ENCODE measurements around the gene SCRN2. TPM values are rescaled to one million over a fixed set of nuclear protein-coding genes. Genes with fewer than 3 reads are reported as not detected.
A peak's percentile ranks its signal among the peaks of the same experiment; 100 is the strongest.

Gene SCRN2
- polyA plus RNA-seq, 5 donors = 32.5 to 52.4 (median 41.7) TPM

DNA sequence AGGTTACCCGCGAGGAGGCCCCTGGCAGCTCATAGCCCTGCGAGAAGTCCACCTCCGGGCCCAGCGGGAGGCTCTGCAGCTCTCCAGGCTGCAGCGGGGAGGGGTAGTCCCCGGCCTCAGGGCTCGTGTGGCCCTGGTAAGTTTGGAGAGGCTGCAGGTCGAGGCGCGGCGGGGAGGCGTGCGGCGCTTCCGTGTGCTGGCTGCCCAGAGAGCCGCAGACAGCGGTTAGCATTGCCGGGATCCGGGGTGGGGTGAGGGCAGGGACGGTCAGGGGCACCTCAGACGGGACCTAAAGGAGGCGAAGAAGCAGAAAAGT is 7.1 kb upstream of the SCRN2 start:
- DNase-seq = no peak

DNA sequence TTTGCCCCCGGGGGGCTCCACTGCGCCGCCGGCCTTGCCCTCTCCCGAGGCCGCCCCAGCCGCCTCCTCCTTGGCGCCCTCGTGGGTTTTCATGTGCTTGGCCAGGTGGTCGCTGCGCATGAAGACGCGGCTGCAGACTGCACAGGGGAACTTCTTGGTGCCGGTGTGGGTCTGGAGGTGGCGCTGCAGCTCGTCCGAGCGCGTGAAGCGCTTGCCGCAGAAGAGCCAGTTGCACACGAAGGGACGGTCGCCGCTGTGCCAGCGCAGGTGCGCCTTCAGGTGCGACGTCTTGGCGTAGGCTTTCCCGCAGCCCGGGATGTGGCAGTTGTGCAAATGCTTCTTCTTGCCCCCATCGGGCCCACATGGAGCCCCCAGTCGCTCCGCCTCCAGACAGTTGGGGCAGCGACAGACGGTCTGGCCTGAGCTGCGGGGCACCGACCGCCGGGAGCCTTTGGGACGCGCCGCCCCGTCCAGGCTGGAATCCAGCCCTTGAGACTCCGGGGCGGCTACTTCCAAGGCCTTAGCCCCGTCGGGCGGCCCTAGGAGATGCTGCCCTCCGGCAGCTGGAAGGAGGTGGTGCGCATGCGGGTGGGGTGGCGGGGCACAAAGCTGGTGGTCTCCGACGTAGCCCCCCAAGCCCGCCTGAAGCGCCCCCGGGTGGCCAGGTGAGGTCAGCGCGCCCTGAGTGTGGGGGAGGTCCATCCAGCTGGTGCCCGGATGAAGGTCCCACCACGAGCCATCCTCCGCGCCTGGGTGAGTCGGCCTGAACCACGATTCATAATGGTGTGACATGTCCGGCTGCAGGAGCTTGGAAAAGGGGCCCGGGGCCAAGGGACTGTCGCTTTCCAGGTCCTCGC is 6.5 kb upstream of the SCRN2 start:
- DNase-seq = no peak

DNA sequence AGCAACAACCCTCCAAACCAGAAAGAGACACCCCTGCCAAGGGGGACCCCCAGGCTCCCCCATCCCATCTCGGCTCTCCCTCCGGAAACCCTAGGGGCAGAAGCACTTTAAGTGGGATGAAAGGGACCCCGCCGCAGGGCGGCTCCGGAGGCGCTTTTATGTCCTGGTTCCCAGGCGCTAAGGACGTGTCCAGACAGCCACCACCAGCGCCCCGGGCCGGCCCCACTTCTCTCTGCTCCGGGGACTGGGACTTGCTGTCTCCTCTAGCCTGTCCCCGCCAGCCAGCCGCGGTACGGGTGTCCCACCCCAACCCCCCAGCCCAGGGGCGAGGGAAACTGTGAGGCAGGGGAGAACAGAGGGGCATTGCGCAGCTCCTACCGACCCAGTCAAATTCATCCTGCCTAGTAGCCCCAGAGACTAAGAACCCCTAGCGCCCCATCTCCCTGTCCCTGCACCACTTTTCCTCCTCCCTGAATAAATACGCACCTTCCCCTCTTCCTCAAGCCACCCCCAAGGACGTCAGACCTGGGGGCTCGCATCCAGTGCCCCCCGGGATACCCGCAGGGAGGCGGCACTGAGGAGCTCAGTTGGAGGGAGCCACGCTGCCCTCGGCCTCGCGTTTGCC is 5.8 kb upstream of the SCRN2 start:
- no peak for DNase-seq

DNA sequence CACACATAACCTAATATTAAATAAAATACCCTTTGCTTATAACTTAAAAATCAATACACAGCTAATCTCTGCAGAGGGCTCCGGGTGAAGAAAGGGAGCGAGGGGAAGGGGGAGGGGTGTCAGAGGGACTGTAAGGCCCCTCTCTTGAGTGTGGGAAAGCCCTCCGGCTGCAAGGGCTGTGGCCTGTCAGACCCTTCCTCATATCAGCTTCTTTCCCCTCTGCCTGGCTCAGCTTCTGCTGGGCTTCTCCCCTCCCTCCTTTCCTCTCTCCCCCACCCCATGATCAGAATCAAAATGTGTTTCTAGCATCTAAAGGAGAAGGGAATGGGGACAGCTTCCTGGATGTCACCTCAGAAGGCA is 4.6 kb upstream of the SCRN2 start:
- DNase-seq = no peak

DNA sequence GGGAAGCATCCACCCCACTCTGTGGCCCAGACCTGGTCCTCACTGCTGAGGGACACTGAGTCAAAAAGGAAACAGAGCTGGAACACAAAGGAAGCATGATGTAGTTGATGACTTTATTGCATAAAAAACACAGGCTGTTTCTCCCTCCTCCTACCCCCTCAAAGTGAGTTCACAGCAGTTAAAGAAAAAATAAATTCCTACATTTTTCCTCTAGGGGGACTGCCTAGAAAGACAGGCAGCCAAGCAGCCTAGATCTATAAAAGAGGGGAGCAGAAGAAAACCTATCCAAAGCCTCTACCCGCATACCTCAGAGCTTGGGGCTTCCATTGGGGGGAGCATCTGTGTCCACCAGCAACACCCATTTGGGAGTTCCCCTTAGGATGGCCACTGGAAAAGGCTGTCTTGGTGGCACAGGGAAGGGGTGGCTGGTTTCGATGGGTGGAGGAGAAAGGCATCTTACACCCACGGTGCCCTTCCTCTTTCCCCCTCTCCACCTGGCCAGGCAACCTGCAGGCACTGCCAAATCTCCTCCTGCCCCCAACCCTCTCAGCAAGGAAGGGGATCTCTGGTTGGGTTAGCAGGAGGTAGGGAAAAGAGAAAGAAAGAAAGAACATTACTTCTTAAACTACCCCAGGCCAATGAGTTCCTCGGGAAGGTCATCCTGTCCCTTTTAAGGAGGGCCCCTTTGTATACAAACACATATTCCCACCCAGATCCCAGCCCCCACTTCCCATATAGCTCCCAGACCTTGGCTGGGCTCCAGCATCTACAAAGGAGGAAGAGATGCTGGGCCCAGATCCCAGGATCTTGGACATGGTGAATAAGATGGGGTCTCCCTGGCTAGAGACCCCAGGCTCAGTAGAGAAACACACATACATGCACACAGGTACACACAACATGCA is 4.0 kb upstream of the SCRN2 start:
- no peak for DNase-seq

DNA sequence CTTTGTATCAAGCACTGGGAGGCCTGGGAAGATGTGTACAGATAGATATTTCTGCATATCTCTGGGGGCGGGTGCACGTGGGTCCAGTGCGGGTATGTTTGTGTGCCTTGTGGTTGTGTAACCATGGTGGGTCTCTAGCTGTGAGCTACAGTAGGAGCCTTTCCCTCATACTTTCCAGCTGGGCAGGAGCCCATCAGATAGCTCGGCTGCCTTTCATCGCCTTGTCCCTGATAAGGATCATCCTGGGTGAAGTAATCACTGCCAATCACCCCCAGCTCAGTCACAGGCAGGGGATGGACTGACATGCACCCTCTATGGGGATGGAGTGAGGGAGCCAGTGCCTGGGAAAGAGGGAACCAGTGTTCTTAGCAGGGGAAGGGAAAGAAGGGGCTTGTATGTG is 3.2 kb upstream of the SCRN2 start:
- DNase-seq = no peak

DNA sequence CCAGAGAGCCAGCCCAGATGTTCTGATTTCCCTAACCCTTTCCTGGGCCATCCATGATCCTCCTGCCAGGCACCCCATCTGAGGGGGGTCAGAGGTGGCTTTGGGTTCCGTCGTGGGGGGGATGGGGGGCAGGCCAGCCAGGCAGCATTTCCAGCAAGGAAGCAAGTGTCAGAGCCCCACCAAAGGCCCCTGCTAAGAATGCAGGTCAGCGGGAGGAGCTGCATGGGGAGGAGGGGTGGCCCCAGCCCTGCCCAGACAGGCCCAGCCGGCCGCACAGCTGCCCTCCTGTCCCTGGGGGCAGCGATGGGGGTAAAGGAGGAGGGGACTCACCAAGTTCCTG is 2.3 kb upstream of the SCRN2 start:
- DNase-seq = no peak

DNA sequence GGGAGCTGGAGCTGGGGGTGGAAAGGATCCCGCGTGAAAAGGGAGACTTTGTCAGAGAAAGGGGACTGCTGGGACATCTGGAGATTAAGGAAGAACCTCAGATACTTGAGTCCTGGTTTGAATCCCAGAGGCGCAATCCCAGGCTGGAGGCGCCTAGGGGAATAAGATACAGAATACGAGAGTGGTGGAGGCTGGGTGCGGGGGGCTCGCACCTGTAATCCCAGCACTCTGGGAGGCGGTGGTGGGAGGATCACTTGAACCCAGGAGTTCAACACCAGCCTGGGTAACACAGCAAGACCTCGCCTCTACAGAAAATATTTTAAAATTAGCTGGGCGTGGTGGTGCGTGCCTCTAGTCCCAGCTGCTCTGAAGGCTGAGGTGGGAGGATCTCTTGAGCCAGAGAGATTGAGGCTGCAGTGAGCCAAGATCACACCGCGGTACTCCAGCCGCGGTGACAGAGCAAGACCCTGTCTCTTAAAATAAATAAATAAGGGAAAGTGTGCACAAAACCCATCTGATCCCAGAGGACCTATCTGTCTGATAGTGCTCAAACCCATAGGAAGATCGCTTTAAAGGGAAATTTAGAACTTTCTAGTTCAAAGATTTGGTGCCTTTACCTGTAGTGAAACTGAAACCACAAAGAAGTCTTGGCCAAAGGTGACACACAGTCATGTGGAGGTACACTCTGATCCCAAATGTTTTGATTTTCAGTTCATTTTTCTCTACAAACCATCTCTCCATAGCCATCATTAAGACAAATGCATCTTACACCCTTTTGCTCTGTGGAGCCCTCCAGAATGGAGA is 617 bp upstream of the SCRN2 start:
- no peak for DNase-seq

DNA sequence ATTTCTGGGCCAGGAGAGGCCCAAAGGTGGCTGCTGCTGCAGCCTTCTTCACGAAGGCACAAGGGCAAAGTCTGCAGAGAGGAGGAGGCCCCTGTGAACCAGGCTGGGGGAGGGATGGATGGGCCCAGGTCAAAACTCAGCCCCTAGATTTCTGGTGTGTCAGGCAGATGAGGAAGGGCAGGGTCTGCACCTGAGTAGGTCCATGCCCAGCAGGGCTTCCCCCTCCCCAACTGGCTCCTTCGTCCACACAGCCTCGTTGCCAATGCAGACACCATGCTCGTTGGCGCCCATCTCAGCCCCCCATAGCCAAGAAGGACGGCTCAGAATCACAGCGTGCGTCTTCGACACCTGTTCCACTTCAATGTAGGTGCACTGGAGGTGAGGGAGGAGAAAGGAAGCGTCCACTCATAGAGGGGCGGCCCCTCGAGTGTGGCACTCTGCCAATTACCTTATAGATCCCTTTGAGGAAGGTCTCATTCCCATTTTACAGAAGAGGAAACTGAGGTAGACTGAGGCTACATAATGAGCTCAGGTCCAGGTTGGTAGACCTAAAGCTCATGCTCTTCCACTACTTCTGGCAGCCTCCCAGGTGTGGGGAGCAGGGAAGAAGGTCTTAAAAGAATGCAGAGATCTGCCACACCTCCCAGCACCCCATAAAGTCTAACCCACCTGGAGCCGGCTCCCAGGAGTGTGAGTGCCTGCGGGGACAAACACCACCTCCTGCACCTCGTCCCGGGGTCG is 902 bp downstream of the SCRN2 start:
- DNase-seq = no peak

DNA sequence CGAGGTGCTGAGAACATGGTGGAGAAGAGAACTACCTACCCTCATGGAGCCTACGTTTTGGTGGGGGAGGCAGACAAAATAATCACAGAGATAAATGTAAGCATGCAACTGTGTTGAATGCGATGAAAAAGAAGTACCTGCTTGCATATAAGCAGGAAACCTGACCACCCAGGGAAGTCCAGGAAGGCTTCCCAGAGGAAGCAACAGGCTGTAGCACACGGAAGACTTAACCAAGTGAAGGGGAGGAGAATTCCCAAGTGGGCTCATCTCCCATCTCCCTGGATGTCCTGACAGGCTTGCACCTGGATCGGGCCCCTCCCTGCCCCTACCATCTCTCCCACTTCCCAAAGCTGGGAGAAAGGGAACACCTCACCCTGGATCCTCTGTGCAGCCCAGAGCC is 2.0 kb downstream of the SCRN2 start:
- DNase-seq = no peak

DNA sequence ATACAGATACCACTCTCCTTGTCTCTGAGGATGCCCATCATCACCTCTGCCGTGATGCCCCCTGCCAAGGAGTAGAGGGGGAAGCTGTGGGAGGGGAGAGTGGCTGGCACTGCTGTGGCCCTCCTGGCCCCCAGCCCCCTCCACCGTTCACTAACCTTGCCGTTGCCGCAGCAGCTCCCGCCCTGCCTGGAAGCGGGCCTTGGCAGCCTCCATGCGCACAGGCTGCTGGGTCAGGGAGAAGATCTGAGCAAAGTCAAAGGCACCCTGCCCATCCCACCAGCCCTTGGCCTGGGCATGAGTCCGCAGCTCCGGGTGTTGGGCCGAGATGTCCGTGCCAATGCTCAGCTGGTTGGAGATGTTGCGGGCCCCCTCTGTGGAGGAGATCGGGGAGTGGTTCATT is 2.4 kb downstream of the SCRN2 start:
- no peak for DNase-seq

DNA sequence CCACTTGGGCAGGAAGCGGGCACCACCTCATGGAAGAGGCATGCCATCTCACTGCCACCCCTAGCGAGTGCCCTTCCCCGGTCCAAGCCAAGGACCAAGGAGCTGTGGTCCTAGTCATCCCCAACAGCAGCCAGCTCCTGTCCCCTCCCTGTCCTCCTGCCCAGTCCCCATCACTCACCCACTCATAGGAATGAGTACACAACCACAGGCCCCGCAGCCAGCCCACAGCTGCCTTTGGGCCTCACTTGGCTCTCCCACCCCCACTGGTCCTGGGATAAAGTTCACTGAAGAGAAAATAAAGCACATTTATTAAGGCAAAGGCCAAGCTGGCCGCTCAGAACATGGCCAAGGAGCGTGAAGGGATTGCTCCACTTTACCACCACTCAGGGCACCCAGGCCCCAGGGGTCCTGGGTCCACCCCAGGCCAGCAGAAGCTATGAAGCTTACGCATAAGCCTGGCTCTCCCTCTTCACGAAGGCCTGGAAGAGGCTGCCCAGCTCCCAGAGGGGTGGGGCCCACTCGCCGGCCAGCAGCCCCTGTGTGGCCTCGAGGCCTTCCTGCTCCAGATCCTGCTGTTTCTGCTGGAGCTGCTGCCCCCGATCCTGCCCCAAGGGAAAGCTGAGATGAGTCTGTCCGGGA is 3.6 kb downstream of the SCRN2 start:
- DNase-seq = no peak

DNA sequence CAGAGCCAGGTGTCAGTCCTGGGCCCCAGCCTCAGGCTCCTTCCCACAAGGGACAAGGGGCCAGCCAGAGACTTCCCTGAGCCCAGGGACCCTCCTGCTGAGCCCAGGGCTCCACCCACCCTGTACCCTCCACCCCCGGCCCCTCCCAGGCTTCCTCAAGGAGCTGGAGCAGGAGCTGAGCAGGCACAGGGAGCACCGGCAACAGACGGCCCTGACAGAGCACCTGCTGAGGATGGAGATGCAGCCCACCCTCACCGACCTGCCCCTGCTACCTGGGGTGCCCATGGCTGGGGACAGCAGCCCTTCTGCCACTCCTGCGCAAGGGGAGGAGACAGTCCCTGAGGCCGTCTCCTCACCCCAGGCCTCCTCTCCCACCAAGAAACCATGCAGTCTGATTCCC is 4.5 kb downstream of the SCRN2 start:
- no peak for DNase-seq

DNA sequence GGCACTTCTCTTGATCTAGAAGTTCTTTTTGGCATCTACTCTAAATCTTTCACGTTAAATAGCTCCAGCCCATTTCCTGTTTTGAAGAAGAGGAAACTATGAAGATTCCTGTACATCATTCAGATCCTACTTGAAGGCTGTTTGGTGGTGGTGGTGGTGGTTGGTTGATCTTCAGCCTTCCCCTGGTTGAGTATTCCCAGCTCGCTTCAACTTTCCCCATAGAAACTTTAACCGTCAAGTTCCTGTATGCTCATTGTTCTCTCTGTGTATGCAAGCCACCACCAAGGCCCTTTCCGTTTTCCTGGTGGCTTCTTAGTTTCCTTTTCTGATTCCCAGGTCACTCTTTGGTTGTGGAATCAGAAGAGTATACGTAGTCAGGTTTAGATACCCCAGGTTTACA is 6.3 kb downstream of the SCRN2 start:
- DNase-seq = no peak

DNA sequence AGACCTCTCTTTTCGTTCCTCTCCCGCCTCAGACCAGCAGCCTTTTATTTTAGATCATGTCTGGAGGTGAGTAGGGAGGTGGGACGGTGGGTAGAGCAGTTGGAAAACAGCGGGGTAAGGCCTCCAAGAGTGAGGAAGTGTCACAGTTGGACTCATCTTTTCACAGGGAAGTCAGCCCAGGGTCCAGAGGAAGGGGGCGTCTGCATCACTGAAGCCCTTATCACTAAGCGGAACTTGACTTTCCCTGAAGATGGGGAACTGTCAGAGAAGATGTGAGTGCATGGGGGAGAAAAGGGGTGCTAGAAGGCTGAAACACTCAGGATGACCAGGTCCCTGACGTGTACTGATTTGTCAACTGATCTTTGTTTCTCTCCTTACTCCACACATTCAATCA is 9.1 kb downstream of the SCRN2 start:
- DNase-seq = no peak

DNA sequence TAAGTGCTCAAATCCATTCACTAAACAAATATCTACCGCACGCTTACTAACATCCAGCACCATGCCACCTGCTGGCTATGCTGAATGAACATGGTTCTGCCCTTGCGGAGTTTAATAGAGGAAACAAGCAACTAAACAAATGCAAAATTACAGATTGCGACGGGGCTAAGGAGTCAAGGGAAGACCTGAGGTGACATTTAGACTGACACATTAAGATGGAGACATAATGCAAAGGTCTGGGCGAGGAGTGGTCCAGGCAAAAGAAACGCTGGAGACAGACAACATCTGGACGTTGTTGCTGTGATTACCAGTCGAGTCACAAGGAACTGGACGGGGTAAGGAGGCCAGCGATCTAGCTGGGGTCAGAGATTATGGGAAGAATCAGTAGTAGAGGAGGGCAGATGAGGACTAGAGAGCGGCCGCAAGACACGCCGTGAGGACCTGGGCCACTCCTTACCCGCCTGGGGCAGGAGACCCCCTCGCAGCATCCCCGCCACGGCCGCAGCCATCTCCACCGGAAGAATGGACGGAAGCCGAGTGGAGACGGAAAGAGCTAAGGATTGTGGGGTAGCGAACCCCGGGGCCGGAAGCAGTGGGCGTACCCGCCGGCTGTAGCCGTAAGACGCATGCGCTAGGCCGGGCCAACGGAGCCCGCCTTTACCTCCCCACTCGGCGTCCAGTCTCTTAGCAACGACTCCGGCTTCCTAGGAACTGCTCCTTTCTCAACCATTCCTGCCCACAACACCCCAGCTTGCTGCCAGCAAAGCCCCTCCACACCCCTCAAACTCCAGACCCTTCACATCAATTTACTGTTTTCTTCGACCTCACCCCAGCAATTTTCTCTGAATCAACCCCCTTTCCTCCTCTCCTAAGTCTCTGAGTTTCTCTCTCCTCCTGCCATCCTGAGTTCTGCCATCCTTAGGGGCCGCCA is 9.8 kb downstream of the SCRN2 start, which contains the start of the genes LRRC46 and MRPL10:
TSS of gene LRRC46 (plus strand) at position 668 of the 931 bp plus-strand sequence. CDS start 320 bp downstream, outside the sequence.
TSS of gene MRPL10 (minus strand) at position 539 of the 931 bp plus-strand sequence. CDS start at position 509, 30 bp downstream.
- DNase-seq = peak; percentile 94 to 95

DNA sequence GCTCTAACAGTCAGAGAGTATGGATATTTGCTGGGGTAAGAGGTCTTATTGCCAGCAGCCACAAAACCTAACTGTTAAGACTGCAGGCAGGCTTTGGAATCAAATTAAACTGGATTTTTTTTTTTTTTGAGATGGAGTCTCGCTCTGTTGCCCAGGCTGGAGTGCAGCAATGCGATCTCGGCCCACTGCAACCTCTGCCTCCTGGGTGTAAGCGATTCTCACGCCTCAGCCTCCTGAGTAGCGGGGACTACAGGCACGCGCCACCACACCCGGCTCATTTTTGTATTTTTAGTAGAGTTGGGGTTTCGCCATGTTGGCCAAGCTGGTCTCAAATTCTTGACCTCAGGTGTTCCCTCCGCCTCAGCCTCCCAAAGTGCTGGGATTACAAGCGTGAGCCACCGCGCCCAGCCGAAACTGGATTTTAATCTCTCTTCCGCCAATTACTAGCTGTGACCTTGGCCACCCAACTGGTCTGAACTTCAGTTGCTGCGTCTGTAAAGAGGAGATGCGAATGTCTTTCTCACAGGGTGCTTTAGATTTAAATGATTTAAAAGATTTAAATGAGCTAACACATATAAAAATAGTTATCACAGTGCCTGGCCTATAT is 10.6 kb downstream of the SCRN2 start:
- no peak for DNase-seq

DNA sequence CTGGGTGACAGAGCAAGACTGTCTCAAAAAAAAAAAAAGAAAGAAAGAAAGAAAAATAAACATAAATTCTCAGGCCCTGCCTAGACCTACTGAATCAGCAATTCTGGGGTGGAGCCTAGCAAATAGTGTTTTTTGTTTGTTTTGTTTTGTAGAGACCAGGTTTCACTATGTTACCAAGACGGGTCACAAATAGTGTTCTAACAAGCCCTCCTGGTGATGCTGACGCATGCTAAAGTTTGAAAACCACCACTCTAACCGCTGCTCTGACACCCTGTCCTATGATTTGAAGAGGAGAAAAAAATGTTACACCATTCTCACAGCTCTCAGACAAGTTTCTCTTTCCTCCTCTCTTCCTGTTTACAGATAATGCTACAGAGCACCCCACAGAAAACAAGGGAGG is 11.2 kb downstream of the SCRN2 start:
- DNase-seq = no peak

DNA sequence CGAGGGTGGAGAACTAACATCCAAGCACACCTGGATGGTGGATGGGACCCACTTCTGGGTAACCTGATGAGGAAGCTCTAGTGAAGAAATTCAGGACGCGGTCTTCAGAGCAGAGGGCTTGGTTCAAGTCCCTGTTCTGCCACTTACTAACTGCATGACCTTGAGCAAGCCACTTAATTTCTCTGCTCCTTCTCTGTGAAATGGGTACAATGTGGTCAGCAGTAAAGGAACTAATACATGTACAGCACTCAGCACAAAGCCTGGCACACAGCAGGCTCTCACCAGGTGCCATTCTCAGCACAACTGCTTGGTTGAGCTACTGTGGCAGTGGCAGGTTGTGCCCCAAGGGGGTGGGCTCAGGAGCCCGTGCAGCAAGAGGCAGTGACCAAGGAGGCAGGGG is 17.6 kb downstream of the SCRN2 start:
- DNase-seq = no peak

Measured in right lung (tissue), 5 donors.